Lower leg skin (tissue), 4 donors: ENCODE results near the gene IQSEC3. TPM values are rescaled to one million over a fixed set of nuclear protein-coding genes. Genes with fewer than 3 reads are reported as not detected.

Experiments used
- DNase-seq, 2 donors: peaks; one replicate each; pipeline ENCODE4 v3.0.0-alpha.2; 2019; ENCODE audit warnings: low spot score in 2 of 2
- H3K4me3 ChIP-seq: fragments of 200-600 bp; sonication (generic); 2 replicates; pipeline ENCODE4 v1.5.1; 2017; ENCODE audit warnings: mild to moderate bottlenecking, low read depth; ENCODE audit not compliant: poor library complexity, severe bottlenecking
- POLR2A ChIP-seq, 2 donors: fragments of 450-650 bp; IDR thresholded peaks; one replicate each; pipeline ENCODE4 v1.6.1; 2016 to 2017; ENCODE audit warnings: antibody characterized with exemption in 2 of 2, mild to moderate bottlenecking in 1 of 2, moderate library complexity in 1 of 2
- WGBS, 2 donors: methylation state at CpG; one replicate each; pipeline ENCODE4 v1.1.5; 2018; 5-methylcytosine and 5-hydroxymethylcytosine counted together
- intact Hi-C: fragments of 100-400 bp; cut with DNase I; formaldehyde crosslinking; loops from one replicate; pipeline ENCODE4 v1.15.0; 2023; ENCODE audit warnings: low total_unique reads
- total RNA-seq, 4 donors: library from RNA; depleted of rRNA; stranded (reverse); fragments of >200 nt; gene quantifications; one replicate each; pipeline ENCODE4 v1.1.0, GENCODE V29; 2016
- TF ChIP-seq, protein P1 (sequence below), 3 donors: fragments of 450-650 bp; IDR thresholded peaks; one replicate each; pipeline ENCODE4 v1.5.1; 2016; ENCODE audit warnings: antibody characterized with exemption in 3 of 3, mild to moderate bottlenecking in 3 of 3, moderate library complexity in 2 of 3

The IQSEC3 gene
- total RNA-seq, 4 donors from 2014 or later = 0.04 to 0.10 (median 0.05) TPM; not detected in 1

DNA sequence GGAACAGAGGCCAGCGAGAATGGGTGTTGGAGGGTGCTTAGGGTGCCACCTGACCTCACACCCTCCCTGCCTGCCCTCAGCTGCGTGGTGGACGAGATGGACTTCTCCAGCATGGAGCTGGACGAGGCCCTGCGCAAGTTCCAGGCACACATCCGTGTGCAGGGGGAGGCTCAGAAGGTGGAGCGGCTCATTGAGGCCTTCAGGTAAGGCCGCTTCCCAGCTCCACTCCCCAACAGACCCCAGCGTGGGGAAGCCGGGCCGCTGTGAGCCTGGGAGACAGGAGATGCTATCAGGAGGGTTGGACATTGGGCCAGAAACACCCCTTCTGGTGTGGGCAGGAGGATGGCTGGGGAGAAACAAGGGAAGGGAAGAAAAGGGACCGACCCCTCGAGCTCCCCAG is 90.4 kb downstream of the IQSEC3 start:
- DNase-seq = no peak
- intact Hi-C loops = no loop called here
- TF ChIP-seq, protein P1, sequence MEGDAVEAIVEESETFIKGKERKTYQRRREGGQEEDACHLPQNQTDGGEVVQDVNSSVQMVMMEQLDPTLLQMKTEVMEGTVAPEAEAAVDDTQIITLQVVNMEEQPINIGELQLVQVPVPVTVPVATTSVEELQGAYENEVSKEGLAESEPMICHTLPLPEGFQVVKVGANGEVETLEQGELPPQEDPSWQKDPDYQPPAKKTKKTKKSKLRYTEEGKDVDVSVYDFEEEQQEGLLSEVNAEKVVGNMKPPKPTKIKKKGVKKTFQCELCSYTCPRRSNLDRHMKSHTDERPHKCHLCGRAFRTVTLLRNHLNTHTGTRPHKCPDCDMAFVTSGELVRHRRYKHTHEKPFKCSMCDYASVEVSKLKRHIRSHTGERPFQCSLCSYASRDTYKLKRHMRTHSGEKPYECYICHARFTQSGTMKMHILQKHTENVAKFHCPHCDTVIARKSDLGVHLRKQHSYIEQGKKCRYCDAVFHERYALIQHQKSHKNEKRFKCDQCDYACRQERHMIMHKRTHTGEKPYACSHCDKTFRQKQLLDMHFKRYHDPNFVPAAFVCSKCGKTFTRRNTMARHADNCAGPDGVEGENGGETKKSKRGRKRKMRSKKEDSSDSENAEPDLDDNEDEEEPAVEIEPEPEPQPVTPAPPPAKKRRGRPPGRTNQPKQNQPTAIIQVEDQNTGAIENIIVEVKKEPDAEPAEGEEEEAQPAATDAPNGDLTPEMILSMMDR (IDR thresholded peaks at IDR 0.05) = no peak
- no peak for TF ChIP-seq POLR2A (IDR thresholded peaks at IDR 0.05)
- 86 to 93% methylated on average over 13 of the region's 13 CpGs for WGBS, 2 donors
- no peak overlapping the region for H3K4me3 ChIP-seq

- intact Hi-C loops = no loop called here
- WGBS, 2 donors = 88 to 90% methylated on average over 12 of the region's 12 CpGs
- DNase-seq = no peak
- no peak overlapping the region for H3K4me3 ChIP-seq
- TF ChIP-seq POLR2A (IDR thresholded peaks at IDR 0.05) = no peak
- TF ChIP-seq, protein P1 (IDR thresholded peaks at IDR 0.05) = no peak
Observed at GRCh38 chr12:157644-158043, 91.1 kb downstream of the IQSEC3 start.

DNA sequence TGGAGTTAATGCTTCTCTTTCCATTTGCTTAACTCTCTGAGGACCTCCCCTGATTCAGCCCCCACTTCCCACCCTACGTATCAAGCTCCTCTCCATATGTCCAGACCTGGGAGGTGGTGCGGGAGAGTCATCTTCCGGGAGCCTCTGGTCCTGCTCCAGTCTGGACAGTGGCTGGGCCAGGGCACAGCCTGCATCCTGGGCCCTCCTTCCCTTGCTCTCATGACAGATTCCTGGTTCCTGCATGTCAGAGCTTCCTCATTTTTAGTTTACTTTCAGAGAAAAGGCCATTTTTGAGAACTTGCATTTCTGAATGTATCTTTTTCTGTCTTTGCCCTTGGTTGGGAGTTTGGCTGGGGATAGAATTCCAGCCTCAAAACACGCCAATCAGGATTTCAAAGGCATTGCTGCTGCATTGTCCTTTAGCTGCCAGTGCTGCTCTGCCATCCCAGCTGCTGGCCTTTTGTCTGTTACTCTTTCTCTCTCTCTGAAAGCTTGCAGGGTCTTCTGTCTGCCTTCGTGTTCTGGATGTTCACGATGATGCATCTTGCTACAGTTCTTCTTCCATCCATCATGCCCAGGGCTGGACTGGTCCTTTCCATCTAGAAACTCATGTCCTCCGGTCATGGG is 92.7 kb downstream of the IQSEC3 start:
- no peak overlapping the region for H3K4me3 ChIP-seq
- no peak for TF ChIP-seq POLR2A (IDR thresholded peaks at IDR 0.05)
- TF ChIP-seq, protein P1 (IDR thresholded peaks at IDR 0.05) = no peak
- WGBS, 2 donors = 73 to 76% methylated on average over 7 of the region's 7 CpGs
- intact Hi-C loops = no loop called here
- no peak for DNase-seq

DNA sequence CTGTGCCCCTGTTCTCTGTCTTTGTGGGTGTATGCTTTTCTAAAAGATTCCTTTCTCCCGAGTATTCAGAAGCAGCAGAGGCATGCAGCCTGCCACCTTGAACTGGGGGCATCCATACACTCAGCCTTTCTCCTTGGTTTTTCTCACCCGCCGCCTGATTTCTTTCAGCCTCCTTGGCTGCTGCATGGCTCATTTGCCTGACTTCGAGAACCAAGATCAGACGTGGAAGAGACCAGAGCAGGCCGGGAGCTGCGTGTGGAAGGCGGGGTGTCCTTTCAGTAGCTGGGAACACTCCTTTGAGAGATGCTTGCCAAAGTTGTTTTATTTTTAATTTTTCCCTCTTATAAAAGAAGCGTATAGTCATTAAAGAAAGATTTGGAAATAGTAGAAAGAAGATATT is 94.3 kb downstream of the IQSEC3 start:
- intact Hi-C loops = no loop called here
- TF ChIP-seq, protein P1 (IDR thresholded peaks at IDR 0.05) = no peak
- TF ChIP-seq POLR2A (IDR thresholded peaks at IDR 0.05) = no peak
- 58 to 62% methylated on average over 9 of the region's 9 CpGs for WGBS, 2 donors
- no peak for DNase-seq
- no peak overlapping the region for H3K4me3 ChIP-seq

DNA sequence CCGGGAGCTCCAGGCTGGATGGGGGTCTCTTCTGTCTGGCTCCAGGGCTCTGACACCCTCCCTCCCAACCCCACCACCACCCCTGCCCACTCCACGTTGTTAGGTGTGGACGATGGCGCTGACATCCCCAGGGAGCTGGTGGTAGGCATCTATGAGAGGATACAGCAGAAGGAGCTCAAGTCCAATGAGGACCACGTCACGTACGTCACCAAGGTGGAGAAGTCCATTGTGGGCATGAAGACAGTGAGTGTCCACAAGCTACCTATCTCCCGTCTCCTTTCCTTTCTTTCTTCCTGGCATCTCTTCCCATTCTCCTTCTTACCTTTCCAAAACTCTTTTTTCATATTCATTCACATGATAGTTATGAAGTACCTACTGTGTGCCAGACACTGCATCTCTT is 95.3 kb downstream of the IQSEC3 start:
- H3K4me3 ChIP-seq = no peak overlapping the region
- 84 to 87% methylated on average over 8 of the region's 8 CpGs for WGBS, 2 donors
- TF ChIP-seq POLR2A (IDR thresholded peaks at IDR 0.05) = no peak
- TF ChIP-seq, protein P1 (IDR thresholded peaks at IDR 0.05) = no peak
- no peak for DNase-seq
- intact Hi-C loops = no loop called here
